DND-41 (cell line): ENCODE data around the gene LRATD1.

Experiments
- EZH2 ChIP-seq: IDR thresholded peaks from 3 replicates; pipeline ENCODE4 v1.6.1; 2012; ENCODE audit warnings: borderline replicate concordance, low read depth, mild to moderate bottlenecking, moderate library complexity, low read length, inconsistent platforms; ENCODE audit not compliant: severe bottlenecking
- TF ChIP-seq, protein P1 (sequence below): IDR thresholded peaks from 2 replicates; pipeline ENCODE4 v1.5.1; 2012; ENCODE audit warnings: borderline replicate concordance, low read length, moderate library complexity, mild to moderate bottlenecking; ENCODE audit not compliant: poor library complexity, severe bottlenecking; ENCODE audit errors: extremely low read depth

DNA sequence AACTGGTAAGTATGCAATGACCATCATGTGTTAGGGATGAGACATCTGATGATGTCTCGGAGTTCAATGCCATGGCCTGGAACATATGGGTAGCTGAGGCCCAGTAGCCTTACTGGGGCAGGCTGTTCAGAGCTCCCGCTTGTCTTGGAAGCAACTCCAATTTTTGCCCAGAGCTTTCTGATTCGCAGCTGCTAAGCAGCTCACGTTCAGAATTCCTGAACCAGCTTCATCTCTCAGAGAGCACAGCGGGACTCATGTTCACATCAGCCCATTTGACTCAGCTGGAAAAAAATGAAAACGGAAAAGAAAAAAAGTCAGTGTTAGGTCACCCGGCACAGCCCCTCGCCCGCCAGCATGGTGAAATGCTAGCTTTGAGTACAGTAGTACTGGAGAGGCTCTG lies 16.8 kb upstream of the LRATD1 start:
- TF ChIP-seq, protein P1, sequence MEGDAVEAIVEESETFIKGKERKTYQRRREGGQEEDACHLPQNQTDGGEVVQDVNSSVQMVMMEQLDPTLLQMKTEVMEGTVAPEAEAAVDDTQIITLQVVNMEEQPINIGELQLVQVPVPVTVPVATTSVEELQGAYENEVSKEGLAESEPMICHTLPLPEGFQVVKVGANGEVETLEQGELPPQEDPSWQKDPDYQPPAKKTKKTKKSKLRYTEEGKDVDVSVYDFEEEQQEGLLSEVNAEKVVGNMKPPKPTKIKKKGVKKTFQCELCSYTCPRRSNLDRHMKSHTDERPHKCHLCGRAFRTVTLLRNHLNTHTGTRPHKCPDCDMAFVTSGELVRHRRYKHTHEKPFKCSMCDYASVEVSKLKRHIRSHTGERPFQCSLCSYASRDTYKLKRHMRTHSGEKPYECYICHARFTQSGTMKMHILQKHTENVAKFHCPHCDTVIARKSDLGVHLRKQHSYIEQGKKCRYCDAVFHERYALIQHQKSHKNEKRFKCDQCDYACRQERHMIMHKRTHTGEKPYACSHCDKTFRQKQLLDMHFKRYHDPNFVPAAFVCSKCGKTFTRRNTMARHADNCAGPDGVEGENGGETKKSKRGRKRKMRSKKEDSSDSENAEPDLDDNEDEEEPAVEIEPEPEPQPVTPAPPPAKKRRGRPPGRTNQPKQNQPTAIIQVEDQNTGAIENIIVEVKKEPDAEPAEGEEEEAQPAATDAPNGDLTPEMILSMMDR, result no peak
- no peak for TF ChIP-seq EZH2
